ENCODE data around the gene RBP3. TPM values are rescaled to one million over a fixed set of nuclear protein-coding genes. Genes with fewer than 3 reads are reported as not detected.

RBP3 gene
- total RNA-seq, 2 donors from 2014 or later: not detected

- no peak for DNase-seq
- H3K27me3 ChIP-seq (ENCODE audit: control insufficient read depth, insufficient read depth, low read length, poor library complexity, severe bottlenecking): no peaks in the 10 kb centered on the region
- H3K4me3 Mint-ChIP-seq: no peak overlapping the region
- H3K27ac Mint-ChIP-seq: no peak overlapping the region
- no peaks in the 10 kb centered on the region for H3K9me3 Mint-ChIP-seq
- H3K9me3 ChIP-seq (ENCODE audit: control insufficient read depth, low read length): no peaks in the 10 kb centered on the region
- no peaks in the 10 kb centered on the region for H3K4me1 ChIP-seq (ENCODE audit: control insufficient read depth, insufficient read depth, low read length)
- H3K9ac ChIP-seq (ENCODE audit: extremely low read depth, low read length, poor library complexity, severe bottlenecking): no peak overlapping the region
- peaks cover 2% of the 10 kb centered on the region for H3K4me1 Mint-ChIP-seq
- no peak overlapping the region for H3K4me3 ChIP-seq (ENCODE audit: low read length)
- H3K36me3 Mint-ChIP-seq (ENCODE audit: low read depth): no peaks in the 10 kb centered on the region
- no peak for TF ChIP-seq CTCF (conservative IDR thresholded peaks at IDR 0.05)
- H3K27me3 Mint-ChIP-seq (ENCODE audit: insufficient read depth): peaks cover 7% of the 10 kb centered on the region
- WGBS, 2 experiments (ENCODE audit: insufficient coverage in 1 of 2, insufficient read length in 1 of 2): 86 to 89% methylated on average over 2 of the region's 2 CpGs
- H3K36me3 ChIP-seq (ENCODE audit: control insufficient read depth, insufficient read depth, low read length): no peaks in the 10 kb centered on the region
- no peak overlapping the region for H3K27ac ChIP-seq (ENCODE audit: low read depth, low read length)
Measured at GRCh38 chr10:47359101-47359500, 10.9 kb downstream of the RBP3 start.

- H3K9me3 Mint-ChIP-seq: no peaks in the 10 kb centered on the region
- no peak for TF ChIP-seq CTCF (conservative IDR thresholded peaks at IDR 0.05)
- 75 to 89% methylated on average over 2 to 4 of the region's 4 CpGs for WGBS, 2 experiments (ENCODE audit: insufficient coverage in 1 of 2, insufficient read length in 1 of 2)
Measured at GRCh38 chr10:47359626-47360418, 11.7 kb downstream of the RBP3 start.

GRCh38 chr10:47360419-47361040 lies 12.4 kb downstream of the RBP3 start:
- peaks cover 7% of the 10 kb centered on the region for H3K4me1 Mint-ChIP-seq
- WGBS, 2 experiments (ENCODE audit: insufficient coverage in 1 of 2, insufficient read length in 1 of 2): 89 to 90% methylated on average over 10 to 14 of the region's 14 CpGs
- H3K27ac Mint-ChIP-seq: no peak overlapping the region
- Histone ChIP-seq H3K27ac (ENCODE audit: low read depth, low read length) (no peak overlapping the region), H3K36me3 (ENCODE audit: control insufficient read depth, insufficient read depth, low read length) (no peaks in the 10 kb centered on the region), H3K9me3 (ENCODE audit: control insufficient read depth, low read length) (no peaks in the 10 kb centered on the region), H3K9ac (ENCODE audit: extremely low read depth, low read length, poor library complexity, severe bottlenecking) (no peak overlapping the region), H3K27me3 (ENCODE audit: control insufficient read depth, insufficient read depth, low read length, poor library complexity, severe bottlenecking) (no peaks in the 10 kb centered on the region), H3K4me1 (ENCODE audit: control insufficient read depth, insufficient read depth, low read length) (no peaks in the 10 kb centered on the region), H3K4me3 (ENCODE audit: low read length) (no peak overlapping the region)
- no peak overlapping the region for H3K4me3 Mint-ChIP-seq
- H3K9me3 Mint-ChIP-seq: no peaks in the 10 kb centered on the region
- DNase-seq: no peak
- H3K27me3 Mint-ChIP-seq (ENCODE audit: insufficient read depth): peaks cover 13% of the 10 kb centered on the region
- TF ChIP-seq CTCF (conservative IDR thresholded peaks at IDR 0.05): no peak
- H3K36me3 Mint-ChIP-seq (ENCODE audit: low read depth): no peaks in the 10 kb centered on the region

More at GRCh38 chr10:47359626-47360418, 11.7 kb downstream of the RBP3 start:
- no peaks in the 10 kb centered on the region for H3K4me1 ChIP-seq (ENCODE audit: control insufficient read depth, insufficient read depth, low read length)
- H3K4me3 Mint-ChIP-seq: no peak overlapping the region
- no peak overlapping the region for H3K4me3 ChIP-seq (ENCODE audit: low read length)
- H3K4me1 Mint-ChIP-seq: peaks cover 7% of the 10 kb centered on the region
- H3K27ac ChIP-seq (ENCODE audit: low read depth, low read length): no peak overlapping the region
- no peaks in the 10 kb centered on the region for H3K27me3 ChIP-seq (ENCODE audit: control insufficient read depth, insufficient read depth, low read length, poor library complexity, severe bottlenecking)
- no peaks in the 10 kb centered on the region for H3K36me3 Mint-ChIP-seq (ENCODE audit: low read depth)
- DNase-seq: no peak
- H3K27me3 Mint-ChIP-seq (ENCODE audit: insufficient read depth): peaks cover 7% of the 10 kb centered on the region
- H3K9me3 ChIP-seq (ENCODE audit: control insufficient read depth, low read length): no peaks in the 10 kb centered on the region
- H3K36me3 ChIP-seq (ENCODE audit: control insufficient read depth, insufficient read depth, low read length): no peaks in the 10 kb centered on the region
- no peak overlapping the region for H3K27ac Mint-ChIP-seq
- no peak overlapping the region for H3K9ac ChIP-seq (ENCODE audit: extremely low read depth, low read length, poor library complexity, severe bottlenecking)

Measured in endodermal cell (in vitro differentiated cells).